GM12874 (cell line): ENCODE data around the gene FKRP.

ENCODE experiments used
- TF ChIP-seq, protein P1 (sequence below): IDR thresholded peaks from 2 replicates; pipeline ENCODE4 v1.5.1; 2011; ENCODE audit warnings: low read depth, mild to moderate bottlenecking, control low read depth, low read length, moderate library complexity; ENCODE audit not compliant: insufficient read depth

The FKRP gene

DNA sequence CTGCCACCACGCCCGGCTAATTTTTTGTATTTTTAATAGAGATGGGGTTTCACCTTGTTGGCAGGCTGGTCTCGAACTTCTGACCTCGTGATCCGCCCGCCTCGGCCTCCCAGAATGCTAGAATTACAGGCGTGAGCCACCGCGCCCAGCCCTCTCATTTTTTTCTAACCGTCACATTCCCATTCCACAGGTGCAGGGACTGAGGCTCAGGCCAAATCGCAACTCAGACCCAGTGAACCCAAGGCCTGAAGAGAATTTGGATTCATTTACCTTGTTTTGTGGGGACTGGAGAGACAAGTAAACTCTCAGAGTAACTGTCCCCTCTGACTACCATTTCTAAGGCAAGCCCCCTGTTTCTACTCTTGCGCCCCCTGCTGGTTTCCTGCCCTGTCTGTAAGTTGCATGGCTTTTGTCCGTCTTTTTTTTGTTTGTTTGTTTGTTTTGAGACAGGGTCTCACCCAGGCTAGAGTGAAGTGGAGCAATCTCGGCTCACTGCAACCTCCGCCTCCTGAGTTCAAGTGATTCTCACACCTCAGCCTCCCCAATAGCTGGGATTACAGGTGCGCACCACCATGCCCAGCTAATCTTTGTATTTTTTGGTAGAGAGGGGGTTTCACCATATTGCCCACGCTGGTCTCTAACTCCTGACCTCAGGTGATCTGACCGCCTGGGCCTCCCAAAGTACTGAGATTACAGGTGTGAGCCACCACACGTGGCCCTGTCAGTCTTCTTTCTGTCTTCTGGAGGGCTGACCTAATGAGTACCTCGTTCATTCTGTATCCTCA is 2.7 kb downstream of the FKRP start:
- TF ChIP-seq, protein P1, sequence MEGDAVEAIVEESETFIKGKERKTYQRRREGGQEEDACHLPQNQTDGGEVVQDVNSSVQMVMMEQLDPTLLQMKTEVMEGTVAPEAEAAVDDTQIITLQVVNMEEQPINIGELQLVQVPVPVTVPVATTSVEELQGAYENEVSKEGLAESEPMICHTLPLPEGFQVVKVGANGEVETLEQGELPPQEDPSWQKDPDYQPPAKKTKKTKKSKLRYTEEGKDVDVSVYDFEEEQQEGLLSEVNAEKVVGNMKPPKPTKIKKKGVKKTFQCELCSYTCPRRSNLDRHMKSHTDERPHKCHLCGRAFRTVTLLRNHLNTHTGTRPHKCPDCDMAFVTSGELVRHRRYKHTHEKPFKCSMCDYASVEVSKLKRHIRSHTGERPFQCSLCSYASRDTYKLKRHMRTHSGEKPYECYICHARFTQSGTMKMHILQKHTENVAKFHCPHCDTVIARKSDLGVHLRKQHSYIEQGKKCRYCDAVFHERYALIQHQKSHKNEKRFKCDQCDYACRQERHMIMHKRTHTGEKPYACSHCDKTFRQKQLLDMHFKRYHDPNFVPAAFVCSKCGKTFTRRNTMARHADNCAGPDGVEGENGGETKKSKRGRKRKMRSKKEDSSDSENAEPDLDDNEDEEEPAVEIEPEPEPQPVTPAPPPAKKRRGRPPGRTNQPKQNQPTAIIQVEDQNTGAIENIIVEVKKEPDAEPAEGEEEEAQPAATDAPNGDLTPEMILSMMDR: peak; percentile 82

DNA sequence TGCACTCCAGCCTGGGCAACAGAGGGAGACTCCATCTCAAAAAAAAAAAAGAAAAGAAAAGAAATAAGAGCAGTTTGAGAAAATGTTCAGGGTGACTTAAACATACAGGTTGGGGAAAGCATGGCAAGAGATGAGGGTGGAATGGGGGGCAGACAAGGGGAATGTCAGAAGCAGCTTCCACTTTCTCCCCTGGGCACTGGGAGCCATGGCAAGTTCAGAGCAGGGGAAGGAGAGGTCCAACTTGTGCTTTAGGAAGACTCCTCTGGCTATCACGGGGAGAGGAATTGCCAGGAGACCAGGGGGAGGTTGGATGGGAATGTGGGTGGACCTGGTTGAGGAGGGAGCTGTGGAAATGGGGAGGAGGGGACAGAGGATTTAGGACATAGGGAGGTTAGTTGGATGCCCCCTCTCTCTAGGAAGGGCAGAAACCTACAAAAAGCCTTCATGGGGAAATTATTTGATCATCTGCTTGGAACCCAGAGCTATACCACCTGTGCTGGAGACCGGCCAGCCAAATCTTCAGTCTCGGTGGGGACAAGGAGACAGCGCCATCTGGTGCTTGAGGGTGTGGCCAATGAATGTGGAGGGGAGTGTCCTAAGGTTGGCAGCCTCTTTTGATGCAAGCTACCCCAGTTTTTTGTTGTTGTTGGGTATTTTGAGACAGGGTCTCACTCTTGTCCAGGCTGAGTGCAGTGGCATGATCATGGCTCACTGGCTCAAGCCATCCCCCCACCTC is 7.7 kb downstream of the FKRP start:
- TF ChIP-seq, protein P1: peak; percentile 74

DNA sequence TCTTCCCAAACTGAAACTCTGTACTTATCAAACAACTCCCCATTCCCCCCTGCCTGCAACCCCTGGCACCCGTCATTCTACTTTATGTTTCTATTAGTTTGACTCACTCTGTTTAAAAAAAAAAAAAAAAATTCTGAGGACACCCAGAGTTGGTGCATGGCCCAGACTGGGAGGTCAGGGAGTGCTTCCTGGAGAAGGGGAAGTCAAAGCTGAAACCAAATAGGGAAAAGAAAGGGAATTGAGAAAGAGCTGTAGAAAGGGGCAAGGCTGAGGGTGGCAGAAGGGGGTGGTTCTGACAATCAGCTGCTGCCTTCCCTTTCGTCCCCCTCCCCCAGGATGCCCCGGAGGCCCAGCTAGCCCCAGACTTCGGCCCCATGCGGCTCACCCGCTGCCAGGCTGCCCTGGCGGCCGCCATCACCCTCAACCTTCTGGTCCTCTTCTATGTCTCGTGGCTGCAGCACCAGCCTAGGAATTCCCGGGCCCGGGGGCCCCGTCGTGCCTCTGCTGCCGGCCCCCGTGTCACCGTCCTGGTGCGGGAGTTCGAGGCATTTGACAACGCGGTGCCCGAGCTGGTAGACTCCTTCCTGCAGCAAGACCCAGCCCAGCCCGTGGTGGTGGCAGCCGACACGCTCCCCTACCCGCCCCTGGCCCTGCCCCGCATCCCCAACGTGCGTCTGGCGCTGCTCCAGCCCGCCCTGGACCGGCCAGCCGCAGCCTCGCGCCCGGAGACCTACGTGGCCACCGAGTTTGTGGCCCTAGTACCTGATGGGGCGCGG is 9.4 kb downstream of the FKRP start:
- TF ChIP-seq, protein P1: no peak

DNA sequence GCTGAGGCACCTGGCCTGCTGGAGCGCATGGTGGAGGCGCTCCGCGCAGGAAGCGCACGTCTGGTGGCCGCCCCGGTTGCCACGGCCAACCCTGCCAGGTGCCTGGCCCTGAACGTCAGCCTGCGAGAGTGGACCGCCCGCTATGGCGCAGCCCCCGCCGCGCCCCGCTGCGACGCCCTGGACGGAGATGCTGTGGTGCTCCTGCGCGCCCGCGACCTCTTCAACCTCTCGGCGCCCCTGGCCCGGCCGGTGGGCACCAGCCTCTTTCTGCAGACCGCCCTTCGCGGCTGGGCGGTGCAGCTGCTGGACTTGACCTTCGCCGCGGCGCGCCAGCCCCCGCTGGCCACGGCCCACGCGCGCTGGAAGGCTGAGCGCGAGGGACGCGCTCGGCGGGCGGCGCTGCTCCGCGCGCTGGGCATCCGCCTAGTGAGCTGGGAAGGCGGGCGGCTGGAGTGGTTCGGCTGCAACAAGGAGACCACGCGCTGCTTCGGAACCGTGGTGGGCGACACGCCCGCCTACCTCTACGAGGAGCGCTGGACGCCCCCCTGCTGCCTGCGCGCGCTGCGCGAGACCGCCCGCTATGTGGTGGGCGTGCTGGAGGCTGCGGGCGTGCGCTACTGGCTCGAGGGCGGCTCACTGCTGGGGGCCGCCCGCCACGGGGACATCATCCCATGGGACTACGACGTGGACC is 10.1 kb downstream of the FKRP start:
- TF ChIP-seq, protein P1: no peak

DNA sequence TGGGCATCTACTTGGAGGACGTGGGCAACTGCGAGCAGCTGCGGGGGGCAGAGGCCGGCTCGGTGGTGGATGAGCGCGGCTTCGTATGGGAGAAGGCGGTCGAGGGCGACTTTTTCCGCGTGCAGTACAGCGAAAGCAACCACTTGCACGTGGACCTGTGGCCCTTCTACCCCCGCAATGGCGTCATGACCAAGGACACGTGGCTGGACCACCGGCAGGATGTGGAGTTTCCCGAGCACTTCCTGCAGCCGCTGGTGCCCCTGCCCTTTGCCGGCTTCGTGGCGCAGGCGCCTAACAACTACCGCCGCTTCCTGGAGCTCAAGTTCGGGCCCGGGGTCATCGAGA is 10.7 kb downstream of the FKRP start:
- TF ChIP-seq, protein P1: no peak

DNA sequence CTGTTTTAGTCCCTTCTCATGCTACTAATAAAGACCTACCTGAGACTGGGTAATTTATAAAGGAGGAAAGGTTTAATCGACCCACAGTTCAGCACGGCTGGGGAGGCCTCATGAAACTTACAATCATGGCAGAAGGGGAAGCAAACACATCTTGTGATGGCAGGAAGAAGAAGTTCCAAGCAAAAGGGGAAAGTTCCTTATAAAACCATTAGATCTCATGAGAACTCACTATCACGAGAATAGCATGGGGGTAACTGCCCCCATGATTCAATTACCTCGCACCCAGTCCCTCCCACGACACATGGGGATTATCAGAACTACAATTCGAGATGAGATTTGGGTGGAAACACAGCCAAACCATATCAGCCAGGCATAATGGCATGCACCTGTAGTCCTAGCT is 13.3 kb downstream of the FKRP start:
- TF ChIP-seq, protein P1: no peak
